NCI-H2029 treated with DMSO at 0.1 percent for 48 hours (cell line): Measurements from ENCODE around the gene MROH8.
A peak's percentile ranks its signal among the peaks of the same experiment; 100 is the strongest.

Source experiments
- DNase-seq: peaks from one replicate; lab custom pipeline; 2025; lab: John Stamatoyannopoulos, UW

Gene MROH8

DNA sequence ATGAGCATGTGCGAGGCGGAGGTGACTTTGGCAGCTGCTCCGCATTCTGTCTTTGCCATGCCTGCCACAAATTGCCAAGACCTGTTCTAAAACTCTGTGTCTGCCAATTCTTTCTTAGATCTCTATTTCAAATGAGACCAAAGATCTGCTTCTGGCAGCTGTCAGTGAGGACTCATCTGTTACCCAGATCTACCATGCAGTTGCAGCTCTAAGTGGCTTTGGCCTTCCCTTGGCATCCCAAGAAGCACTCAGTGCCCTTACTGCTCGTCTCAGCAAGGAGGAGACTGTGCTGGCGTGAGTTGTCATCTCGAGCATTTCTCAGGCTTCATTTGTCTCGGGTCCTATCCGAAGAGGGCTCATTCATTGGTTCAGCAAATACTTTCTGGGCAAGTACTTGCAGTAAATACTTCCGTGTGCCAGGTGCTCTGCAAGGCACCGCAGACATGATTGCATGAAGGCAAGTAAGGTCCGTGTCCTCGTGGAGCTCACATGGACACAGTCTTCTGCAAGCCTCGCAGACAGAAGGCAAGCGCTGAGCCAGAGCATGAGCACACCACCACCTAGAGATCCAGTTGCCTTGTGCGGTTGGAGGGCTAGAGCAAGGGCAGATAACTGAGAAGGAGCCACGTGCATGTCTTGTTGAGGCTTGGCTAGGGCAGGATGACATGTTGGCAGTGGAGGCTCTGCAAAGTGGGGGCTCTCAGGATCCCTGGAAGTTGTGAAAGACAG, 19.7 kb upstream of the MROH8 start:
- no peak for DNase-seq

DNA sequence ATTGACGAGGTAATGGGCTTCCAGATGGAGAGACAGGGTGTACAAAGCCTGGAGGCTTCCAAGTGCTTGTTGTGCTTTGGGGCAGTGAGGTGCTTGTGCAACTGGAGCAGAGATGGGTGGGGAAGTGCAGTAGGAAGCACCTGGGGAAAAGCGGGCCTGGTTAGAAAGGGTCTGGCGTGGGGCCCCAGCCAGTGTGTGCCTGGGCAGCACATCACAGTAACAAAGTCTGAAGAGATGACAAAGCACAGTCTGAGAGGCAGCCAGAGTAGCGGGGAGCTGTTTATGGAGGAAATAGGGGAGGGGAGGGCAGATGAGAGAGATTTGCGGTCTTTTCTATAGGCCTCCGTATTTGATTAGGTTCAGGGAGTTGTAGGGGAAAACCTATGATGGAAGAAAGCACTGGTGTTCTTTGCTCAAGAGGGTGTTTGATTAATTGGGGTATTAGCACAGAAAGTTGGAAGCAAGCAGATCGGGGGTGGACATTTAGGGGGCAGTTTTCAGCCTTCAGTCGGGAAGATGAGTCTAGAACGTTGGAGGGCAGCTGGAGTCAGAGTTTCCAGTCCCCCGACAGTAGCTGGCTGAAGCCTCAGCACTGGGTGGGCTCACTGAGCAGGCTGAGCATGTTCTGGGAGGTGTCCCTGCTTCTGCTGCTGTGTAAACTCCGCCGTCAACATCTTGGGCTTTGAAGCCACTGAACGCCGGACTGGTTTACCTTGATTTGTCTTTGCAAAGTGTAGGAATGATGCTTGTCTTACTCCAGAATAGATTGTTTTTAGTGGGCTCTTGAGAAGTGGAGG, 15.5 kb upstream of the MROH8 start:
- no peak for DNase-seq

GRCh38 chr20:37193821-37194220, 14.5 kb upstream of the MROH8 start:
- no peak for DNase-seq

GRCh38 chr20:37193226-37193625, 13.9 kb upstream of the MROH8 start:
- no peak for DNase-seq

DNA sequence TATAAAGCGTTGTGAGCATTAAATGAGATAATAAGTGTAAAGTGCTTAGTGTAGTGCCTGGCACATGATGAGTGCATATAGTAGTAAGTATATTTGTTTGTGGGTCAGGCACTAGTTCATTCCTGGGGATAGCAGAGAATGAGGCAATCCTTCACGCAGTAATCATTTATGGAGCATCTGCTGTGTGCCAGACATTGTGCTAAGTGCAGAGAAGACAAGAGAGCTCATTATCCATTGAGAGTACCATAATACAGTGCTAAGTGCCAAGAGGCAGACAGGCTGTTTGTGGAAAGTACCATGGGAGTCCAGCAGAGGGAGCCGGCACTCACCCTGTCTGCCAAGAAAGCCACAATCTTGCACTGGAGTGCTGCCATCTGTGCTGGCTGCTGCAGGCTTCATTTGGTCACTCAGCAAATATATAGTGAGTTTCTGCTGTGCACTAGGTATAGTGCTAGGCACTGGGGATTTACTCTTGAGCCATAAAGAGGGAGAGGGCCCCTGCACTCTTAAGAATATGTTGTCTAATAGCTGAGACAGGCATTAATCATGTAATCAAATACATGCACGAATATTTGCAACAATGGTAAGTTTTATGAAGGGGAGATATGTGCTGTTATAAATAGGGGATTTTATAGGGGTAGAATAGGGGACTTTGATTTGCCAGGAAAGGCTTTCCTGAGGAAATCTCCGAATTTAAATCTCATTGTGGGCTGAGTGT, 12.9 kb upstream of the MROH8 start:
- DNase-seq = peak; percentile 91

DNA sequence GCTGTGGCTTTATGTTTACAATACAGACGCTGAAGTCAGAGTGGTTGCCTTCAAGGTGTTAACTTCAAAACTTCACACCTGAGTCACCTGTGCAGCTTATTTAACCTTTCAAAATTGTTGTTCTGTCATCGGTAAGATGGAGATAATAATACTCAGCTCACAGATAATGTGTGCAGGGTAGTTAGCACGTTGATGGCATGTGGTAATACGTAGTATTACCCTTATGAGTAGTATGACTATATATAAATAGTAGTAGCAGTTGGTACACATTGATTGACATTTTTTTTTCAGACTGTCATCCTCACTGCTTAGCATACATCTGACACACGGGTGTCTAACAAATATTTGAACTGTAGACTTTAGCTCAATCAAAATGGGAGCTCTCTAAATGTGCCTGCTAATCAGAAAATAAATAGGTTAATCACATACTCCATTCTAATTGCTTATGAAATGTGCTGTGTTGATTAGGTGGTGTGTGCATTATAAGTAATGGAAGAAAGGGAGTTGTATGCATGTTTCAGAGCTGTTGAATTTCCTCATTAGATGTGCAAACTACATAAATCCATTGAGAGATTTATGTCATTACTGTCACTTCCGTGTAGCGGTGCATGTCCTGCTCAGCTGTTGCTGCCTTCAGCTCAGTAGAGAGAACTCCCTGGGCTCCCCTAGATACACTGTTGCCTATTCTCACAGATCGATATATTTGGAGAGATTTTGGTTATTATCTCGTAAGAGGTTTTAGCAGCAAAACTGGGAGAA, 11.2 kb upstream of the MROH8 start:
- no peak for DNase-seq

DNA sequence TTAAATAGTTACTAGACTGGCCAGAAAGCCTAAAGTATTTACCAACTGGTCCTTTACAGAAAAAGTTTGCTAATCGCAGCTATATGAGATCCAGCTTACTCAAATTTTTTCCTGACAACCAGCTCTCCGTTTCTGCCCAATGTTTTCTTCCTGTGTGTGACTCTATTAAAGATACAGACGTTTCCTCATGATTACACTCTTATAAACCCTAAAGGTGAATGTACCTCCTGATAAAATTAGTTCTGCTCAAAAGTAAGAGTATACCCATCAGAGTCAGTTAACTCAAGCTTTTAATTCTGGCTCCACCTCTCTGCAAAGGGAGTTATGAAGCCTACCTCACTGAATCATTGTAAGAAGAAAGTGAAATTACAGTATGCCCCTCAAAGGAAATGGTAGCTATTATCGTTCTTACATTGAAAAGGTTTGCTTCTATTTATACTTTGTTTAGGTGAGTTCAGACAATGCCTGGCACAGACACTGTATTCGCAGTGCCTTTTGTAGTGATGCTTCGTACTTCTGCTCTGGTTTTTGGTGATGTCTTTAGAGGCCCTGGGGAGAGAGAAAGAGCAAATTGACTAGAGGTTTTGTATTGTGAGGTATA, 10.2 kb upstream of the MROH8 start:
- DNase-seq = no peak

GRCh38 chr20:37188787-37189186, 9.4 kb upstream of the MROH8 start:
- no peak for DNase-seq

GRCh38 chr20:37185686-37186085, 6.3 kb upstream of the MROH8 start:
- DNase-seq = no peak

GRCh38 chr20:37179683-37180524, 556 bp upstream of the MROH8 start:
- DNase-seq = no peak

DNA sequence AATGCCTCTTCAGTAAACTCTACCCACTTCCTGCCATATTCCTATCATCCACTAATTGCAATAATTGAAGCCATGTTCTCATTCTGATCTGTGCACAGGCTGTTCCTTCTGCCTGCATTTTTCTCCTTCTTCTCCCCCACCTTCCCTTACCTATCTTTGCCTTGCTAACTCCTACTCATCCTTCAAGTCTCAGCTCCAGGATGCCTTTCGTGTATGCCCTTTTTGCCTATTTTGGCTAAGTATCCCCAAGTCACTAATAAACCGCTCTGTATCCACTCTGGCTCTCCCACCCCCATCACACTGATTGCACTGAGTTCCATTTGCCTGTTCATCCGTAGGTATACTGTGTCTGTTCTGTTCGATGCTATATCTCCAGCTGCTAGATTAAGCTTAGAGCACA, 6.5 kb downstream of the MROH8 start:
- DNase-seq = no peak

DNA sequence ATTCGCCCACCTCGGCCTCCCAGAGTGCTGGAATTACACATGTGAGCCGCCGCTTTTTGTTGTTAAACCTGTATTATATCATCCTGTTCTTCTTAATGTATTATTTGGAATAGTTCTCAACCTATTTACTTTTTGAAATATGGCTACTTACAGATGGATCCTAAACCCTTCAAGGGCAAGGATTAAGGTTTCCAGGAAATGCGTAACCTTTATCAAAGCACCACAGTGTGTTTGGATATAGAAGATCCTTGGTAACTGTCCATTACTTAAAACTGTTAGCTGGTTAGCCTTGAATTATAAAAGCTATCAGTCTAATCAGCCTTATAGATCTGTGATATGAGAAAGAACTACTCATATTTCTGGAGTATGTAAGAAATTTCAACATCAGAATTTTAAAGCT, 12.5 kb downstream of the MROH8 start:
- no peak for DNase-seq

DNA sequence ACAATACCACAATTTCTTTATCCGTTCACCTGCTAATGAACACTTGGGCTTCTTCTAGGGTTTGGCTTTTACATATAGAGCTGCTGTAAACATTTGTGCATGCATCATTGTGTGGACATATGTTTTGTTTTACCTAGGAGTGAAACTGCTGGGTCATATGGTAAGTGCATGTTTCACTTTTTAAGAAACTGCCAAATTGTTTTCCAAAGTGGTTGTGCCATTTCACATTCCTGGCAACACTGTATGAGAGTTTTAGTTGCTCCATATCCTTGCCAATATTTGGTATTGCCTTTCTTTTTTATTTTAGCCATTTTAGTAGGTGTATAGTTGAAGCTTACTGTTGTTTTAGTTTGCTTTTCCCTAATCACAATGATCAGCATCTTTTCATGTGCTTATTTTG, 14.3 kb downstream of the MROH8 start:
- no peak for DNase-seq

DNA sequence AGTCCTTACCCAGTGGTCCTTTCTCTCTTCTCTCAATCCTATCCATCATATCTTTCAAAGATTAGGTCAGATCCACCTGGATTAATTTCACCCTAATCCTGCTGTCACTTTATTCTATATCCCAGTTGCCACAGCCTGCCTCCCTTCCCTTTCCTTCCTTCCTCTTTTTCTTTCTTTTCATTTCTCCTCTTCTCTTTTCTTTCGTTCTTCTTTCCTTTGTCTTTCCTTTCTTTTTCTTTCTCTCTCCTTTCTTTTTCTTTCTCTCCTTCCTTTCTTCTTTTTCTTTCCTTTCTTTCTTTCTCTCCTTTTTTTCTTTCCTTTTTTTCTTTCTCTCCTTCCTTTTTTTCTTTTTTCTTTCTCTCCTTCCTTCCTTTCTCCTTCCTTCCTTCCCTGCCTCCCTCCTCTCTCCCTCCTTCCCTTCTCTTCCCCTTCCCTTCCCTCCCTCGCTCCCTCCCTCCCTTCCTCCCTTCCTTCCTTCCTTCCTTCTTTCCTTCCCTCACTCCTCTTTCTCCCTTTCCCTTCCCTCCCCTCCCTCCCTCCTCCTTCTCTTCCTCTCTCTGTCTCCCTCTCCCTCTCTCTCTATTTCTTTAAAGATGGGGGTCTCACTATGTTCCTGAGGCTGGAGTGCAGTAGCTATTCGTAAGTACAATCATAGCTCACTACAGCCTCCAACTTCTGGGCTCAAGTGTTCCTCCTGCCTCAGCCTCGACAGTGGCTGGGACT, 15.4 kb downstream of the MROH8 start:
- DNase-seq = no peak

GRCh38 chr20:37162646-37163045, 16.7 kb downstream of the MROH8 start:
- no peak for DNase-seq

DNA sequence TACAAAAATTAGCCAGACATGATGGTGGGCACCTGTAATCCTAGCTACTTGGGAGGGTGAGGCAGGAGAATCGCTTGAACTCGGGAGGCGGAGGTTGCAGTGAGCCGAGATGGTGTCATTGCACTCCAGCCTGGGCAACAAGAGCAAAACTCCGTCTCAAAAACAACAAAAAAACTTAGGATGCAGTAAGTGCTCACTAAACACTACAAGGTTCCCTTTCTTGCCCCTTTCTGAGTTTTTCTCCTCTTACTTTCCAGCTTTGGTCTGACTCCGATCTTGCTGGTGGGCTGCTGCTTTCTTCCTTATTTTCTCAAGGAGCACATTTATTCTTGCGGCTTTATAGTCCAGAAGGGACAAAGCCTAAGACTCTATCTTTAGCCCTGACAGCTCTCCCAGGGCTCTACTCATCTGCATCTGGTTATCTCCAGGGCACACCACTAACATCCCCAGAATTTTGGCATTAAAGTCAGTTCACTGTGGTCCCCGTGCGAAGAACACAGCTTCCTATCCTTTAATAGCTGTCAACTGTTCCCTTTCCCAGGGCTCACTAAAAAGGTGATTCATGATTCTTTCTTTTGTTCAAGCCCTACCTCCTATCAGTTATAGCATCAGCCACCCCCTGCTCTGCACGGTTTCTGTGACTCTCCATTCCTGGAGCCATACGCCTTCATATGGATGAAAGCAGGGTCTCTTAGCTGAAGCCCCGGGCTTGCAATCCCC, 17.4 kb downstream of the MROH8 start:
- no peak for DNase-seq

DNA sequence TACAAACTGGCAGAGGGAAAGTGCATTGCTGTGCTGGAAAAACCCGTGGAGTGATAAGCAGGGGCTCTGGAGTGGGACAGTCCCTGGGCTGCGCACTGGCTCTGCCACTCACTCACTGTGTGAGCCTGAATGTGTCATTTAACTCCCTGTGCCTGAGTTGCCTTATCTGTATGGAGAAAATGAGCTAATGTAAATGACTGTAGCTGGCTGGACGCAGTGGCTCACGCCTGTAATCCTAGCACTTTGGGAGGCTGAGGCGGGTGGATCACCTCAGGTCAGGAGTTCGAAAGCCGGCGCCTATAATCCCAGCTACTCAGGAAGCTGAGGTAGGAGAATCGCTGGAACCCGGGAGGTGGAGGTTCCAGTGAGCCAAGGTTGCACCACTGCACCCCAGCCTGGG, 18.7 kb downstream of the MROH8 start:
- DNase-seq = no peak

GRCh38 chr20:37158248-37158647, 21.1 kb downstream of the MROH8 start:
- no peak for DNase-seq

DNA sequence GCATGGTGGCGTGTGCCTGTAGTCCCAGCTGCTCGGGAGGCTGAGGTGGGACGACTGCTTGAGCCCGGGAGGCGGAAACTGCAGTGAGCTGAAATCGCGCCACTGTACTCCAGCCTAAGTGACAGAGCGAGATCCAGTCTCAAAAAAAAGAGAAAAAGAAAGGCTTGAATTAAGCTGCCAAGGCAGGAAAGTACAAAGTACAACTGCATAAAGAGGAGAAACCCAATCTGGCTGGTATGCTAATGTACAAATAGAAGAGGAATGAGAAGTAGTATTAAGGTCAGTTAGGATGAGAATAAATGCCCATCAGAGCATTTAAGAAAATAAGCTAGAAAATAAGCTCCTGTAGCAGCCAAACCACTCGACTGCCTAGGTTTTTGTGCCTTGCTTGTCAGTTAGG, 23.4 kb downstream of the MROH8 start:
- DNase-seq = no peak
